GM19240 (cell line): Measurements from ENCODE around the gene KRT71.
"Not testable (repeated sequence)": the region's sequence is repeated elsewhere in the genome, so short reads cannot be mapped to it uniquely, and the experiment has no call there.

Experiments
- DNase-seq: peaks from one replicate; pipeline ENCODE4 v3.0.0; 2011; ENCODE audit warnings: low spot score; ENCODE audit not compliant: insufficient read length

KRT71 gene

DNA sequence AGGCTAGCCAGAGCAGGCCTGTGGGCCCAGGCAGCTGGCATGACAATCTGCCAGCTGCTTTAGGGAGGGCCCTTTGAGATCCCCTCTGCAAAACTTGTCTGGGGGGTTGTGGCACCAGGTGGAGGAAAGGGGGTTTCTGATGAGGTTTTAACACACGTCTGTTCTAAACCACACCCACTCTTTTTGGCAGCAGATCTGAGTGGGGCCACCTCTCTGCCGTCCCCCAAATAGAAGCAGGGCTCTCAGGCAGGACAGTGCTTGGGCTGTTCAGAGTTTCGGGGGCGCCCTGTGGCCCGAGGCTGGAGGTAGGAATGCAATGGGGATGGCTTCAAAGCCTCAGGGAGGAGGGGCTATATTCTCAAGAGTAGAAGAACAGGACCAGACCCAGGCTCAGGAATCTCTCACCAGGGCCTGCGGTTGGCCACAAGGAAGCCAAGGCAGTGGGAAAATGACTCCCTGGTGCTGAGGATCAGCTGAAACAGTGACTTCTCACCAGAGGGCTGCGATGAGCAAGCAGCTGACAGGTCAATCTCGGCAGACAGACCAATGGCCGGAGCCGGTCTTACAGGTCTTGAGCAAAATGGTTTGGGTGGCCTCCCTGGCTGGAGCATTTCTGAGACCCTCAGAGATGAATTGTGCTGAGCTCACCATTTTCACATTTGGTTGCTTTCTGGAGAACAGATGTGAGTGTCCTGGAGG, 31.2 kb downstream of the KRT71 start:
- no peak for DNase-seq

DNA sequence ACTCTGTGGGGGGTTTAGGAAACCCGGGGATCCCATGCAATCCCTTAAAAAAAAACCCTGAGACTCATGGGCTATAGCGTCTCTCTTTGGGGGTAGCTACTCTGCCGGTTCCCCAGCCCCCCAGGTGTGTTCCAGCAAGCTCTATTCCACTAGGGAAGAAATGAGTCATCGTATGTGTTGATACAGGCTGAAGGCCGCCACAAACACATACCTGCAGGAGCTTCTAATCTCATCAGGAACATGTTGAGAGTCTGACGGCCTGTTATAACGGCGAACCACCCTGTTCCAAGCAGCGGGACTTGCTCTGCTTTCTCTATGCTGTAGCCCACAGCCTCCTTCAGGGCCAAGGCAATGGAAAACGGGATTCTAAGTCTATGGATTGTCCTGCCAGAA, 31.8 kb downstream of the KRT71 start:
- no peak for DNase-seq

- DNase-seq: no peak
Observed at GRCh38 chr12:52519826-52520662, 32.9 kb downstream of the KRT71 start, which contains the start of gene KRT5. TSS of gene KRT5 (minus strand) at chr12:52520394. CDS start at chr12:52520296, 98 bp downstream.

- DNase-seq: no peak
Observed at GRCh38 chr12:52519387-52519703, 33.6 kb downstream of the KRT71 start.

- DNase-seq: no peak
Observed at GRCh38 chr12:52518574-52519386, 34.2 kb downstream of the KRT71 start.

- DNase-seq: no peak
Observed at GRCh38 chr12:52517888-52518287, 35.1 kb downstream of the KRT71 start.

GRCh38 chr12:52517005-52517835, 35.7 kb downstream of the KRT71 start:
- no peak for DNase-seq

GRCh38 chr12:52515927-52516831, 36.8 kb downstream of the KRT71 start:
- no peak for DNase-seq

- DNase-seq: no peak
Observed at GRCh38 chr12:52515319-52515646, 37.7 kb downstream of the KRT71 start.

- no peak for DNase-seq
Observed at GRCh38 chr12:52514471-52515318, 38.2 kb downstream of the KRT71 start.

DNA sequence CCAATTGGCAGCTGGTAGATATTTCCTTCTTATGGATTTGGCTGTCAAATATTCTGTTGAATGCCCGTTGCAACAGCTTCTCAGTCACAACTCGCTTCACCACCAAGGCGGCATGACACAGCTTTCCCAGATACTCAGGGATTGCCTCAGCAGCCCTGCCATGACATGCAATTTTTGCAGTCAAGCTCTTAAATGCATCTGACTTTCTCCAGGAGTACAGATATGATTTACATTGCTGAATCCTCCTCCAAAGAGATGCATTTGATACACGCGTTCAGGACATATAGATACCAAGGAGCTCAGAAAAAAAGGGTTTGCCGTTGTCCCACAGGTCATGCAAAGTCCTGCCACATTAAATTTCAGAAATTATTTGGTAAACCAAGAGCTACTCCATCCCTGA, 39.2 kb downstream of the KRT71 start:
- no peak for DNase-seq

- DNase-seq: no peak
Observed at GRCh38 chr12:52508211-52508610, 44.7 kb downstream of the KRT71 start.

DNA sequence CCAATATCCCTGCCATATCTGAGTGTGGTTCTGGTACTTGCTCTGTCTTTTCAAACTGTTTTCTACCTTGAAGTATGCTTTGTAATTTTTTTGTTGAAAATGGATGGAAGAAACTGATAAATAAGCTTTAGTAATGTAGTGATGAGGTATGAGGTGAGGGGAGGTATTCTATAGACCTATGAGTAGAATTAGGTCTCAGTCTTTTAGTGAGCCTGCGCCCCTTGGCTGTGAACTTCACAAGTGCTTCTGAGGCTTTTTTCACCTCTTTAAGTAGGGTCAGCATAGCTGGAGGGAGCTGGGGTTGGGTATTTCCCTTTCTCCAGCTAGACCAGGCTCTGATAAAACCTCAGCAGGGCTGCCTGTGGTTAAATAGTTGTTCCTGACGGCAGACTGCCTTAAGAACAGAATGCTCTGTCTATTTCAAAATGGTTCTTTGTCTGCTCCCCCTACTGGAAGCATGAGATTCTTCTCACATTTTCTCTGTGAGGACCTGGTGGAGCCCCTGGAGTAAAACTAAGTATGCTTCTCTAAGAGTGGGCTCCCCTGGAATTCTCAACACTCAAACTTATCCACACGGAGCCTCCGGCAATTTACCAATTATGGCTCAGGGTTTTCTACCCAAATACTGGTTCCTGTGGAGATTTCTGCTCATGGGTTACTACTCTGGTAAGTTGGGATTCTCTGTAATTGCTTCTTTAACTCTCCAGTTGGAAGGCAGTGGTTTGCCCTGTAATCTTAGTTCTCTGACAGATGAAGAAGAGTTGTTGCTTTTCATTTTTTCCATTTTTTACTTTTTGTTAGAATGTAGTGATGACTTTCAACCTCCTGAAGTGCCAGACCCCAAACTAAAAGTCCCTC, 45.9 kb downstream of the KRT71 start:
- no peak for DNase-seq

- no peak for DNase-seq
Observed at GRCh38 chr12:52502877-52503276, 50.1 kb downstream of the KRT71 start.

- DNase-seq: no peak
Observed at GRCh38 chr12:52501490-52501889, 51.5 kb downstream of the KRT71 start.

DNA sequence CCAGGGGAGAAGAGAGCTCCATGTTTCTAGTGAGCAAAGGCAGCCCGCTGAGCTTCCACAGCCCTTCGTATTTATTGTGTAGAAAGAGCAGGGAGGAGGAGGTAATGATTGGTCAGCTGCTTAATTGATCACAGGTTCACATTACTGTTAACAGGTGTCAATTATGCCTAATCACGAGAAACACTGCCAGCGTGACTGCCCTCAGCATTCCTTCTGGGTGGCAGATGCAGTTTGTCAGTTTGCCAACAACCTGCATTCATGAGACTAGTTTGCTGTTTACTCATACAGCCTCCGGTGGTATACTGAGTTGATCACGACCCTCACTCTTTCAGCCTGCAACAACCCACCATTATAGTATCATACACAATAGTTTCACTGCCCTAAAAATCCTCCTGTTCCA, 52.4 kb downstream of the KRT71 start:
- DNase-seq: not testable (repeated sequence)

DNA sequence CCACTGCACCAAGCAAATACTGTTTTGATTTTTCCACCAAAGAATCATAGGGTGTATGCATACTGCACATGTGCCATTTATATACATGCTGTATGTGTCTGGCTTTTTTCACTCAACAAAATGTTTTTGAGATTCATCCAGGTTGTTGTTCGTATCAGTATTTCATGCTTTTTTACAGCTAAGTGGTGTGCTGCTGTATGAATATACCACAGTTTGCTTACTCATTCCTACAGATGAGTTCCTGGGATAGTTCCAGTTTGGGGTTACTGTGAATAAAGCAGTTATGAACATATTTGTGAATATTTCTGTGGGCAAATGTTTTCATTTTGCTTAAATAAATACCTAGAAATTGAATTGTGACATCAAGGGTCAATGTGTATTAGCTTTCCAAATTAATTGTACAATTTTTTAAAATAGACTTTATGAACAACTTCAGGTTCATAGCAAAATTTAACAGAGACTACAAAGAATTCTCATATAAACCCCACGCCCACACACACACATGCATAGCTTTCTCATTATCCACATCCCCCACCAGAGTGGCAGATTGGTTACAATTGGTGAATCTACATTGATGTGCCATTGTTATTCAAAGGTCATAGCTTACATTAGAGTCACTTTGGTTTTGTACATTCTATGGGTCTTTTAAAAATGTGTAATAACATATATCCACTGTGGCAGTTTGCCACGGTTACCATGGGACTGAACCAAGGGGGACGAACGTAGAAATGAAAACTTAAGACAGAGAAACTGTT, 53.0 kb downstream of the KRT71 start:
- DNase-seq: no peak

DNA sequence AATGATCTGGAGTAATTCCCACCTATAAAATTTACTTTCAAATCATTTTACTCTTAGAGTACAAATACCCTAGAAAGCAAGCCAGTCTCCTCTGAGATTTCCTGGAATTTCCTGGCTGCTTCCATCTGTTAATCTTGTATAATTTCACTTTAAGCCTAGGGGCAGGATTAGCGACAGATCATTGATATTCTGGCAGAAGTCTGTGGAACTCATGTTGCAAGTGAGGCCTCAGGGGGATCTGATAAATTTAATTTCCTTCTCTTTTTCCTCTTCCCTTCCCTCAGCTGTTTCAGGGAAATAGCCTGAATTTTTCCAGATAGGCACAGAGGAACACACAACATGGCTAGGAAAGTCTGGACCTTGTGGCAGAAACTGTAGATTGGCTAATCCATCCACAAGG, 54.0 kb downstream of the KRT71 start:
- no peak for DNase-seq
